Choroid plexus epithelial cell (primary cell): Measurements from ENCODE around the gene LAMA3.

Experiments
- DNase-seq: peaks from one replicate; pipeline ENCODE4 v3.0.0-alpha.2; 2010; ENCODE audit warnings: low read depth
- H3K4me3 ChIP-seq: 2 replicates; pipeline ENCODE4 v1.5.1; 2011; ENCODE audit warnings: low read depth, mild to moderate bottlenecking, control low read depth, low read length, moderate library complexity
- CTCF ChIP-seq: conservative IDR thresholded peaks from 2 replicates; pipeline ENCODE4 v1.5.1; 2011; ENCODE audit warnings: low read depth, mild to moderate bottlenecking, control low read depth, inconsistent platforms, low read length, moderate library complexity

LAMA3 gene

GRCh38 chr18:23929362-23929930, 240.2 kb downstream of the LAMA3 start:
- no peak overlapping the region for H3K4me3 ChIP-seq
- no peak for DNase-seq
- no peak for TF ChIP-seq CTCF

DNA sequence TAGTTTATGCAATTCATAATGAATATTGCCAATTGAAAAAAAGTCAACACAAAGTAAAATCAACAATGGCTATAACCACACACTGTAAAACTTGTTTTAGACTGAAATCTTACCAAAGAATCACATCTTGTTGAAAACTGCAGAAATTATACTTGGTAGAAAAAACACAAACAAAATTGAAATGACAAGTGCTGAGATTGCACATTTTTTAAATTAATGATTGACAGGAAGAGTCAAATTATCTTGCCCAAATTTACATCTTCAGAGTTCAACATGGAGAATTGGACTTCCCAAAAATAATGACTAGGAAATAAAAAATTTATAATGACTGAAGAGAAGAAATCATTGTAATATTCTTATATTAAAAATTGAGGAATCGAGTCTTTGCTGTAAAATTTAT, 240.7 kb downstream of the LAMA3 start:
- no peak for DNase-seq
- no peak for TF ChIP-seq CTCF
- H3K4me3 ChIP-seq = no peak overlapping the region

GRCh38 chr18:23932385-23933067, 243.3 kb downstream of the LAMA3 start:
- no peak overlapping the region for H3K4me3 ChIP-seq
- no peak for DNase-seq
- no peak for TF ChIP-seq CTCF

DNA sequence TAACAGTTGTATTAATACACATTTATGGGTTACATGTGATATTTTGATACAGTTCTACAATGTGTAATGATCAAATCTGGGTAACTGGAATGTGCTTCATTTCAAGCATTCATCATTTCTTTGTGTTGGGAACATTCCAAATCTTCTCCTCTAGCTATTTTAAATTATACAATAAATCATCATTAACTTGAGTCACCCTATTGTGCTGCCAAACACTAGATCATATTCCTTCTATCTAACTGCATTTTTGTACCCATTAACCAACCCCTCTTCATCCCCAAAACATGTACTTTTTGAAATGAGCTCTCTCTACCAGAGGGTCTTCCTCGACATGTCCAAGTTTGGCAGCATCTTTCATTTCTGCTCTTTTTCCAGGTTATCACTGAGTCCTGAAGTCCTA, 244.2 kb downstream of the LAMA3 start:
- no peak for DNase-seq
- H3K4me3 ChIP-seq = no peak overlapping the region
- TF ChIP-seq CTCF = no peak

DNA sequence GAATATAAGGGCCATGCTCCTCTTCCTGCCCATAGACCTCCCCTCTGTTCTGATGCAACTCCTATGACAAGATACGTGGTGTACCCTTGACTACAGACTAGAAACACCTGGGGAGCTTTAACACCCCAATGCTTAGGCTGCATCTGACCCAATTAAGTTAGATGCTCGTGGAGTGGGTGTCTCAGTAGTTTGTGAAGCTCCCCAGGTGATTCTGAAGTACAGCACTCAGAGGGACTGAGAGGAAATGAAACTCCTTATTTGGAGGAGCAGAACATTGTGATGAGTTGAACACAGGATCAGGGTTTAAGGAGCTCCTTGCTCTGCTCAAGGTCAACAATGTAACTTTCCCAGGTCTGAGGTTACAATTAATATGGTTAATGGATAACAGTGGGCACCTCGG, 245.0 kb downstream of the LAMA3 start:
- DNase-seq = no peak
- no peak for TF ChIP-seq CTCF
- no peak overlapping the region for H3K4me3 ChIP-seq

DNA sequence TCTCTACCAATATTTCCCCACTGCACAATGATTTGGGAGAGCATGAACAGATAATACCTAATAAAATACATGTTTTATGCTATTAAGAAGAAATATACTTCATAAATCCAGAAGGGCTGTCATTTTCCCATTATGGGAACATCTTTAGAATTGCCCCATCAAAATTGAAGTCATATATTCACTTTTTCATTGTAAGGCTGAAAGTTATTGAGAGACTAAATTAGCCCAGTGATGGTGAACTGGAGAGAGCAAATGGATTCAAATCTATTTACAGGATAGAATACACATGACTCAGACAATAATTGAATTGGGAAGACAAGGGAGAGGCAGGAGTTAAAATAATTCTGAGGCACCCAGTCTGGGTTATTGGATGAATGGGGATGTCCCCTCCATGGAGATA, 245.6 kb downstream of the LAMA3 start:
- no peak overlapping the region for H3K4me3 ChIP-seq
- no peak for DNase-seq
- TF ChIP-seq CTCF = no peak

DNA sequence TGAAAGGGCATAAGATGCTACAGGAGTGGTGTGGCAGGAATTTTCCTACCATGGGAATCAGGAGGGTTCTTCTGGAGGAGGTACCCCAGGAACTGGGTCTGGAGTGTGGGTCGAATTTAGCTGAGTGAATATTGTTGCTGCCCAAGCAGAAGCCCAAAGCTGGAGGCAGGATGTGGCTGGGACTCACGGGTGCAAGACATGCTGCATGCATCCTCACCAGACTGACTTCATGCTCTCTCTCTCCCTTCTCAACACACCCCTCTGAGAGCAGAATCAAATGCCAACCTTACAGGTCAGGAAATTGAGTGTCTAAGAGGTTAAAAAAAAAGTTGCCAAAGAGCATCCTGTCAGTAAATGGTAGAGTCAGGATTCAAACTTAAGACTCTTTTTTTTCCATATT, 246.6 kb downstream of the LAMA3 start:
- no peak overlapping the region for H3K4me3 ChIP-seq
- TF ChIP-seq CTCF = no peak
- DNase-seq = no peak
